Calu3 (cell line): ENCODE results near the gene RABGAP1L. TPM values are rescaled to one million over a fixed set of nuclear protein-coding genes. Genes with fewer than 3 reads are reported as not detected.

ENCODE experiments used
- BruUV-seq: library from RNA; stranded (reverse); fragments of 400-500 nt; replicated peaks from 2 replicates; lab custom pipeline; 2021; lab: Mats Ljungman, UMichigan
- CTCF ChIA-PET: fragments of 300-600 bp; sonication (Branson Sonifier 250); formaldehyde crosslinking; loops from one replicate; lab custom pipeline; 2022; ENCODE audit warnings: antibody characterized with exemption; lab: Charles Lee
- DNase-seq: peaks from one replicate; pipeline ENCODE4 v3.0.0; 2022
- H3K27ac Mint-ChIP-seq: one replicate; pipeline ENCODE4 v1.8.0; 2022; ENCODE audit warnings: mixed read lengths; ENCODE audit not compliant: unreplicated experiment
- H3K27me3 Mint-ChIP-seq: one replicate; pipeline ENCODE4 v1.8.0; 2022; ENCODE audit warnings: mixed read lengths; ENCODE audit not compliant: unreplicated experiment
- H3K36me3 Mint-ChIP-seq: one replicate; pipeline ENCODE4 v1.8.0; 2022; ENCODE audit warnings: mild to moderate bottlenecking, moderate library complexity, mixed read lengths; ENCODE audit not compliant: insufficient read depth, unreplicated experiment
- H3K4me1 Mint-ChIP-seq: one replicate; pipeline ENCODE4 v1.8.0; 2022; ENCODE audit warnings: mild to moderate bottlenecking, low read depth, mixed read lengths; ENCODE audit not compliant: unreplicated experiment
- H3K4me3 Mint-ChIP-seq: one replicate; pipeline ENCODE4 v1.8.0; 2022; ENCODE audit warnings: mild to moderate bottlenecking, low read depth, moderate library complexity, mixed read lengths; ENCODE audit not compliant: unreplicated experiment
- H3K9me3 Mint-ChIP-seq: one replicate; pipeline ENCODE4 v1.8.0; 2022; ENCODE audit warnings: low read depth, mixed read lengths; ENCODE audit not compliant: unreplicated experiment
- intact Hi-C: fragments of 100-400 bp; cut with micrococcal nuclease; formaldehyde crosslinking; loops from one replicate; pipeline ENCODE4 v1.10.0; 2022; ENCODE audit not compliant: unreplicated experiment
- total RNA-seq: library from RNA; stranded (reverse); gene quantifications from 2 replicates; pipeline ENCODE4 v1.2.3, GENCODE V29; 2022
- TF ChIP-seq, protein P1 (sequence below): fragments of 200-600 bp; IDR thresholded peaks from one replicate; pipeline ENCODE4 v1.8.0; 2022; ENCODE audit warnings: antibody characterized with exemption; ENCODE audit not compliant: unreplicated experiment

Gene RABGAP1L
- total RNA-seq, 1 experiment from 2014 or later = 135 TPM

GRCh38 chr1:174189428-174190062, 30.2 kb downstream of the RABGAP1L start:
- intact Hi-C loops = no loop called here
- Mint-ChIP-seq H3K4me1 (no peaks in the 10 kb centered on the region), H3K36me3 (no peaks in the 10 kb centered on the region), H3K9me3 (no peaks in the 10 kb centered on the region), H3K27ac (no peak overlapping the region), H3K4me3 (no peak overlapping the region), H3K27me3 (no peaks in the 10 kb centered on the region)
- no TSS peak for BruUV-seq
- TF ChIP-seq, protein P1, sequence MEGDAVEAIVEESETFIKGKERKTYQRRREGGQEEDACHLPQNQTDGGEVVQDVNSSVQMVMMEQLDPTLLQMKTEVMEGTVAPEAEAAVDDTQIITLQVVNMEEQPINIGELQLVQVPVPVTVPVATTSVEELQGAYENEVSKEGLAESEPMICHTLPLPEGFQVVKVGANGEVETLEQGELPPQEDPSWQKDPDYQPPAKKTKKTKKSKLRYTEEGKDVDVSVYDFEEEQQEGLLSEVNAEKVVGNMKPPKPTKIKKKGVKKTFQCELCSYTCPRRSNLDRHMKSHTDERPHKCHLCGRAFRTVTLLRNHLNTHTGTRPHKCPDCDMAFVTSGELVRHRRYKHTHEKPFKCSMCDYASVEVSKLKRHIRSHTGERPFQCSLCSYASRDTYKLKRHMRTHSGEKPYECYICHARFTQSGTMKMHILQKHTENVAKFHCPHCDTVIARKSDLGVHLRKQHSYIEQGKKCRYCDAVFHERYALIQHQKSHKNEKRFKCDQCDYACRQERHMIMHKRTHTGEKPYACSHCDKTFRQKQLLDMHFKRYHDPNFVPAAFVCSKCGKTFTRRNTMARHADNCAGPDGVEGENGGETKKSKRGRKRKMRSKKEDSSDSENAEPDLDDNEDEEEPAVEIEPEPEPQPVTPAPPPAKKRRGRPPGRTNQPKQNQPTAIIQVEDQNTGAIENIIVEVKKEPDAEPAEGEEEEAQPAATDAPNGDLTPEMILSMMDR = no peak
- no peak for DNase-seq
- CTCF ChIA-PET = interaction anchor here (0.6 kb wide), 2 partner anchors 172 to 526 kb away, joined by 3 to 6 read pairs; no protein-coding TSS in a partner anchor

- no peaks in the 10 kb centered on the region for H3K36me3 Mint-ChIP-seq
- H3K9me3 Mint-ChIP-seq = no peaks in the 10 kb centered on the region
- no peaks in the 10 kb centered on the region for H3K4me1 Mint-ChIP-seq
- H3K27ac Mint-ChIP-seq = no peak overlapping the region
- no peak for DNase-seq
- CTCF ChIA-PET = no interaction called here
- BruUV-seq = no TSS peak
- intact Hi-C loops = no loop called here
- TF ChIP-seq, protein P1 = no peak
- no peak overlapping the region for H3K4me3 Mint-ChIP-seq
- H3K27me3 Mint-ChIP-seq = no peaks in the 10 kb centered on the region
These were observed 31.4 kb downstream of the RABGAP1L start for GRCh38 chr1:174190691-174191199.

- no peak for DNase-seq
These were observed 32.1 kb downstream of the RABGAP1L start for GRCh38 chr1:174191349-174191862.

GRCh38 chr1:174194461-174194860, 35.1 kb downstream of the RABGAP1L start:
- CTCF ChIA-PET = no interaction called here
- no peak overlapping the region for H3K4me3 Mint-ChIP-seq
- BruUV-seq = no TSS peak
- no peaks in the 10 kb centered on the region for H3K4me1 Mint-ChIP-seq
- no peaks in the 10 kb centered on the region for H3K9me3 Mint-ChIP-seq
- no peaks in the 10 kb centered on the region for H3K27me3 Mint-ChIP-seq
- intact Hi-C loops = no loop called here
- H3K27ac Mint-ChIP-seq = no peak overlapping the region
- DNase-seq = no peak
- no peaks in the 10 kb centered on the region for H3K36me3 Mint-ChIP-seq
- TF ChIP-seq, protein P1 = no peak

More at GRCh38 chr1:174191349-174191862, 32.1 kb downstream of the RABGAP1L start:
- Mint-ChIP-seq H3K9me3 (no peaks in the 10 kb centered on the region), H3K27me3 (no peaks in the 10 kb centered on the region), H3K36me3 (no peaks in the 10 kb centered on the region), H3K27ac (no peak overlapping the region), H3K4me1 (no peaks in the 10 kb centered on the region), H3K4me3 (no peak overlapping the region)
- no TSS peak for BruUV-seq
- TF ChIP-seq, protein P1 = no peak
- CTCF ChIA-PET = no interaction called here
- intact Hi-C loops = no loop called here
